ENCODE measurements around the gene TRAPPC1. TPM values are rescaled to one million over a fixed set of nuclear protein-coding genes. Genes with fewer than 3 reads are reported as not detected.

TRAPPC1 gene
- total RNA-seq, 1 experiment from 2014 or later: 99.7 TPM

DNA sequence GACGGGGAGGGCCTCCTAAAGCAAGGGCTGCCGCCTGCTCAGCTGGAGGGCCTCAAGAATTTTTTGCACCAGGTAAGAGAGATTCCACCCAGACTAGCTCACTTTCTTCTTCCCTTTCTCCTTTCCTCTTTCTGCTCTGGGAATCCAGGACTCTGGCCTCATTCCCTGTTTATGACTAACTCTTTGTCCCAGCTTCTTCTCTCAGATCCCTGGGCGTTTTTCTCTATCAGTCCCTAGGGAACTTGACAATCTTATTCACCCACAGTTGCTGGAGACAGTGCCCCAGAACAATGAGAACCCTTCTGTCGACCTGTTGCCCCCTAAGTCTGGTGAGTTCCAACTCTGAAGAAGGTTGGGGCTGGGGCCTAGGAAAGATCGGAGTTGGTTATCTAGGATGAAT, 15.9 kb upstream of the TRAPPC1 start:
- no peak for ATAC-seq
- DNase-seq (ENCODE audit: low spot score): no peak
- POLR2A ChIA-PET: interaction anchor here (0.7 kb wide), 1 partner anchor 16 kb away, joined by 3 read pairs; the partner anchor contains the start of genes CNTROB and TRAPPC1
- no peaks in the 10 kb centered on the region for H3K9me3 Mint-ChIP-seq
- H3K27me3 Mint-ChIP-seq (ENCODE audit: low read depth): no peaks in the 10 kb centered on the region
- no peak overlapping the region for H3K27ac Mint-ChIP-seq
- peaks cover 63% of the 10 kb centered on the region for H3K36me3 Mint-ChIP-seq
- no peak for TF ChIP-seq NFATC4 (CRISPR knock-in tag; IDR thresholded peaks at IDR 0.05)
- no peak for TF ChIP-seq SMAD3 (CRISPR knock-in tag; IDR thresholded peaks at IDR 0.05; ENCODE audit: borderline replicate concordance)
- TF ChIP-seq, protein P1, sequence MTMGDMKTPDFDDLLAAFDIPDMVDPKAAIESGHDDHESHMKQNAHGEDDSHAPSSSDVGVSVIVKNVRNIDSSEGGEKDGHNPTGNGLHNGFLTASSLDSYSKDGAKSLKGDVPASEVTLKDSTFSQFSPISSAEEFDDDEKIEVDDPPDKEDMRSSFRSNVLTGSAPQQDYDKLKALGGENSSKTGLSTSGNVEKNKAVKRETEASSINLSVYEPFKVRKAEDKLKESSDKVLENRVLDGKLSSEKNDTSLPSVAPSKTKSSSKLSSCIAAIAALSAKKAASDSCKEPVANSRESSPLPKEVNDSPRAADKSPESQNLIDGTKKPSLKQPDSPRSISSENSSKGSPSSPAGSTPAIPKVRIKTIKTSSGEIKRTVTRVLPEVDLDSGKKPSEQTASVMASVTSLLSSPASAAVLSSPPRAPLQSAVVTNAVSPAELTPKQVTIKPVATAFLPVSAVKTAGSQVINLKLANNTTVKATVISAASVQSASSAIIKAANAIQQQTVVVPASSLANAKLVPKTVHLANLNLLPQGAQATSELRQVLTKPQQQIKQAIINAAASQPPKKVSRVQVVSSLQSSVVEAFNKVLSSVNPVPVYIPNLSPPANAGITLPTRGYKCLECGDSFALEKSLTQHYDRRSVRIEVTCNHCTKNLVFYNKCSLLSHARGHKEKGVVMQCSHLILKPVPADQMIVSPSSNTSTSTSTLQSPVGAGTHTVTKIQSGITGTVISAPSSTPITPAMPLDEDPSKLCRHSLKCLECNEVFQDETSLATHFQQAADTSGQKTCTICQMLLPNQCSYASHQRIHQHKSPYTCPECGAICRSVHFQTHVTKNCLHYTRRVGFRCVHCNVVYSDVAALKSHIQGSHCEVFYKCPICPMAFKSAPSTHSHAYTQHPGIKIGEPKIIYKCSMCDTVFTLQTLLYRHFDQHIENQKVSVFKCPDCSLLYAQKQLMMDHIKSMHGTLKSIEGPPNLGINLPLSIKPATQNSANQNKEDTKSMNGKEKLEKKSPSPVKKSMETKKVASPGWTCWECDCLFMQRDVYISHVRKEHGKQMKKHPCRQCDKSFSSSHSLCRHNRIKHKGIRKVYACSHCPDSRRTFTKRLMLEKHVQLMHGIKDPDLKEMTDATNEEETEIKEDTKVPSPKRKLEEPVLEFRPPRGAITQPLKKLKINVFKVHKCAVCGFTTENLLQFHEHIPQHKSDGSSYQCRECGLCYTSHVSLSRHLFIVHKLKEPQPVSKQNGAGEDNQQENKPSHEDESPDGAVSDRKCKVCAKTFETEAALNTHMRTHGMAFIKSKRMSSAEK (CRISPR knock-in tag; IDR thresholded peaks at IDR 0.05; ENCODE audit: borderline replicate concordance): no peak
- TF ChIP-seq SMAD4 (CRISPR knock-in tag; IDR thresholded peaks at IDR 0.05): no peak
- no peak for TF ChIP-seq NFYB (CRISPR knock-in tag; conservative IDR thresholded peaks at IDR 0.05; ENCODE audit: low read depth)
- TF ChIP-seq, protein P2, sequence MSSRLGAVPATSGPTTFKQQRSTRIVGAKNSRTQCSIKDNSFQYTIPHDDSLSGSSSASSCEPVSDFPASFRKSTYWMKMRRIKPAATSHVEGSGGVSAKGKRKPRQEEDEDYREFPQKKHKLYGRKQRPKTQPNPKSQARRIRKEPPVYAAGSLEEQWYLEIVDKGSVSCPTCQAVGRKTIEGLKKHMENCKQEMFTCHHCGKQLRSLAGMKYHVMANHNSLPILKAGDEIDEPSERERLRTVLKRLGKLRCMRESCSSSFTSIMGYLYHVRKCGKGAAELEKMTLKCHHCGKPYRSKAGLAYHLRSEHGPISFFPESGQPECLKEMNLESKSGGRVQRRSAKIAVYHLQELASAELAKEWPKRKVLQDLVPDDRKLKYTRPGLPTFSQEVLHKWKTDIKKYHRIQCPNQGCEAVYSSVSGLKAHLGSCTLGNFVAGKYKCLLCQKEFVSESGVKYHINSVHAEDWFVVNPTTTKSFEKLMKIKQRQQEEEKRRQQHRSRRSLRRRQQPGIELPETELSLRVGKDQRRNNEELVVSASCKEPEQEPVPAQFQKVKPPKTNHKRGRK (CRISPR knock-in tag; IDR thresholded peaks at IDR 0.05; ENCODE audit: borderline replicate concordance): no peak
- no peak for TF ChIP-seq ZNF671 (CRISPR knock-in tag; IDR thresholded peaks at IDR 0.05)
- no peak for TF ChIP-seq PRRX2 (CRISPR knock-in tag; IDR thresholded peaks at IDR 0.05)
- TF ChIP-seq ATF1 (CRISPR knock-in tag; IDR thresholded peaks at IDR 0.05): no peak
- TF ChIP-seq, protein P3, sequence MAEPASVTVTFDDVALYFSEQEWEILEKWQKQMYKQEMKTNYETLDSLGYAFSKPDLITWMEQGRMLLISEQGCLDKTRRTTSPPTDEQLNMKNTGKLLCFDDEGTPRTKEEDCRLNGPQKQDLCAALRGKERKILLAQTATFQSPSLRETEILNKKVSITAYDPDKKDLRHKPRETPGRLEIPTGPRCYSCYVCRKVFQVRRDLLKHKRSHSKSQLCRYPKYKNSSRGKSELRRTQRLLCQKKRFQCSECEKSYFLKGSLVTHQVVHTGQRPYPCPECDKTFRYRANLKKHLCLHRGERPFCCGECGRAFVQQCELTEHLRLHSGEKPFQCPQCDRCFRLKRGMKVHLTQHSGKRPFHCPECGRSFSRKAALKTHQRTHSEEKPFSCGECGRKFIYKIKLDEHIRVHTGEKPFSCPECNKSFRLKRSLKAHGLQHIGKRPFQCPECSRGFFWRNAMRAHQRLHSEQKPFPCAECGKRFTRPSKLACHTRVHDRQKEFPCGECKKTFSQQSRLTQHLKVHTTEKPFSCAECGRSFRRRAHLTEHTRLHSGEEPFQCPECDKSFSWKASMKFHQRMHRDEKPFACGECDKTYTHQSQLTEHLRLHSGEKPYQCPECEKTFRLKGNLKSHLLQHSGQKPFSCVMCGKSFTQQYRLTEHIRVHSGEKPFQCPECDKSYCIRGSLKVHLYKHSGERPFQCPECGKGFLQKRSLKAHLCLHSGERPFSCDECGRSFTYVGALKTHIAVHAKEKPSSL (CRISPR knock-in tag; conservative IDR thresholded peaks at IDR 0.05): no peak
- TF ChIP-seq CREB1 (CRISPR knock-in tag; IDR thresholded peaks at IDR 0.05): no peak
- no peak for TF ChIP-seq HMGA2 (CRISPR knock-in tag; IDR thresholded peaks at IDR 0.05)
- TF ChIP-seq NR3C1 (CRISPR knock-in tag; conservative IDR thresholded peaks at IDR 0.05; ENCODE audit: low read depth): no peak
- no peak for TF ChIP-seq ESRRA (CRISPR knock-in tag; IDR thresholded peaks at IDR 0.05; ENCODE audit: borderline replicate concordance)
- no peak for TF ChIP-seq ZBTB21 (CRISPR knock-in tag; IDR thresholded peaks at IDR 0.05; ENCODE audit: borderline replicate concordance)
- no peak for TF ChIP-seq SP1 (CRISPR knock-in tag; conservative IDR thresholded peaks at IDR 0.05)
- TF ChIP-seq GTF2I (CRISPR knock-in tag; conservative IDR thresholded peaks at IDR 0.05): no peak
- CTCF ChIA-PET: interaction anchor here (0.7 to 0.9 kb wide), 2 partner anchors 43 to 68 kb away, joined by 3 read pairs; no protein-coding TSS in a partner anchor
- no peak overlapping the region for H3K4me3 Mint-ChIP-seq
- H3K4me1 Mint-ChIP-seq: no peaks in the 10 kb centered on the region

DNA sequence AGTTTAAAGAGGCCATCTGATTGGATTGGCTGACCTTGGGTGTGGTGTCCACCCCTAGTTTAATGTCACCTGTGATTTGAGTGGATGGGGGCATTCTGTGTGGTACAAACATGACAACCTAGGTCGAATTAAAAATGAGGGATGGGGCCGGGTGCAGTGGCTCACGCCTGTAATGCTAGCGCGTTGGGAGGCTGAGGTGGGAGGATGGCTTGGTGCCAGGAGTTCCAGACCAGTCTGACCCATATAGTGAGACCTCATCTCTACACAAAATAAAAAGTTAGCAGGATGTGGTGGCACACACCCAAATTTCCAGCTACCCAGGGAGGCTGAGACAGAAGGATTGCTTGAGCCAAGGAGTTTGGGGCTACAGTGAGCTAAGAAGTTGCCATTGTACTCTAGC, 14.7 kb upstream of the TRAPPC1 start:
- no peaks in the 10 kb centered on the region for H3K27me3 Mint-ChIP-seq (ENCODE audit: low read depth)
- no peak for ATAC-seq
- no peaks in the 10 kb centered on the region for H3K4me1 Mint-ChIP-seq
- no peak overlapping the region for H3K27ac Mint-ChIP-seq
- H3K36me3 Mint-ChIP-seq: peaks cover 66% of the 10 kb centered on the region
- ChIA-PET POLR2A (no interaction called here), CTCF (interaction anchor here (1.7 kb wide), 1 partner anchor 44 kb away, joined by 7 read pairs; no protein-coding TSS in a partner anchor)
- DNase-seq (ENCODE audit: low spot score): no peak
- no peaks in the 10 kb centered on the region for H3K9me3 Mint-ChIP-seq
- no peak overlapping the region for H3K4me3 Mint-ChIP-seq
- TF ChIP-seq TCF7 (CRISPR knock-in tag; IDR thresholded peaks at IDR 0.05; ENCODE audit: low read depth) (no peak), IRF2 (CRISPR knock-in tag; IDR thresholded peaks at IDR 0.05; ENCODE audit: borderline replicate concordance, low read depth) (no peak), RELA (CRISPR knock-in tag; IDR thresholded peaks at IDR 0.05; ENCODE audit: borderline replicate concordance) (no peak), GRHL2 (CRISPR knock-in tag; IDR thresholded peaks at IDR 0.05; ENCODE audit: insufficient replicate concordance, severe bottlenecking) (no peak), ZNF121 (CRISPR knock-in tag; IDR thresholded peaks at IDR 0.05) (no peak)
- TF ChIP-seq, protein P3 (CRISPR knock-in tag; conservative IDR thresholded peaks at IDR 0.05): no peak
- TF ChIP-seq, protein P4, sequence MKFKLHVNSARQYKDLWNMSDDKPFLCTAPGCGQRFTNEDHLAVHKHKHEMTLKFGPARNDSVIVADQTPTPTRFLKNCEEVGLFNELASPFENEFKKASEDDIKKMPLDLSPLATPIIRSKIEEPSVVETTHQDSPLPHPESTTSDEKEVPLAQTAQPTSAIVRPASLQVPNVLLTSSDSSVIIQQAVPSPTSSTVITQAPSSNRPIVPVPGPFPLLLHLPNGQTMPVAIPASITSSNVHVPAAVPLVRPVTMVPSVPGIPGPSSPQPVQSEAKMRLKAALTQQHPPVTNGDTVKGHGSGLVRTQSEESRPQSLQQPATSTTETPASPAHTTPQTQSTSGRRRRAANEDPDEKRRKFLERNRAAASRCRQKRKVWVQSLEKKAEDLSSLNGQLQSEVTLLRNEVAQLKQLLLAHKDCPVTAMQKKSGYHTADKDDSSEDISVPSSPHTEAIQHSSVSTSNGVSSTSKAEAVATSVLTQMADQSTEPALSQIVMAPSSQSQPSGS (CRISPR knock-in tag; IDR thresholded peaks at IDR 0.05; ENCODE audit: borderline replicate concordance, low read depth): no peak
- TF ChIP-seq, protein P5, sequence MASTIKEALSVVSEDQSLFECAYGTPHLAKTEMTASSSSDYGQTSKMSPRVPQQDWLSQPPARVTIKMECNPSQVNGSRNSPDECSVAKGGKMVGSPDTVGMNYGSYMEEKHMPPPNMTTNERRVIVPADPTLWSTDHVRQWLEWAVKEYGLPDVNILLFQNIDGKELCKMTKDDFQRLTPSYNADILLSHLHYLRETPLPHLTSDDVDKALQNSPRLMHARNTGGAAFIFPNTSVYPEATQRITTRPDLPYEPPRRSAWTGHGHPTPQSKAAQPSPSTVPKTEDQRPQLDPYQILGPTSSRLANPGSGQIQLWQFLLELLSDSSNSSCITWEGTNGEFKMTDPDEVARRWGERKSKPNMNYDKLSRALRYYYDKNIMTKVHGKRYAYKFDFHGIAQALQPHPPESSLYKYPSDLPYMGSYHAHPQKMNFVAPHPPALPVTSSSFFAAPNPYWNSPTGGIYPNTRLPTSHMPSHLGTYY (CRISPR knock-in tag; IDR thresholded peaks at IDR 0.05): no peak
